Tibial nerve (tissue), 4 donors: ENCODE measurements around the gene LTBP3.

Experiments used
- EP300 ChIP-seq, 2 donors: sonication (generic); formaldehyde crosslinking; IDR thresholded peaks; one replicate each; pipeline ENCODE4 v1.6.1; 2017; ENCODE audit warnings: antibody characterized with exemption in 2 of 2, mild to moderate bottlenecking in 1 of 2
- POLR2A ChIP-seq, 2 donors: fragments of 450-650 bp; IDR thresholded peaks; one replicate each; pipeline ENCODE4 v1.6.1; 2017; ENCODE audit warnings: antibody characterized with exemption in 2 of 2, mild to moderate bottlenecking in 2 of 2, moderate library complexity in 2 of 2
- TF ChIP-seq, protein P1 (sequence below), 5 experiments: fragments of 200-600 bp in 3 of 5; fragments of 450-650 bp in 2 of 5; sonication (generic) in 3 of 5; IDR thresholded peaks; one replicate each; pipeline ENCODE4 v1.5.1; 2016 to 2019; ENCODE audit warnings: antibody characterized with exemption in 5 of 5, mild to moderate bottlenecking in 3 of 5, moderate library complexity in 2 of 5

DNA sequence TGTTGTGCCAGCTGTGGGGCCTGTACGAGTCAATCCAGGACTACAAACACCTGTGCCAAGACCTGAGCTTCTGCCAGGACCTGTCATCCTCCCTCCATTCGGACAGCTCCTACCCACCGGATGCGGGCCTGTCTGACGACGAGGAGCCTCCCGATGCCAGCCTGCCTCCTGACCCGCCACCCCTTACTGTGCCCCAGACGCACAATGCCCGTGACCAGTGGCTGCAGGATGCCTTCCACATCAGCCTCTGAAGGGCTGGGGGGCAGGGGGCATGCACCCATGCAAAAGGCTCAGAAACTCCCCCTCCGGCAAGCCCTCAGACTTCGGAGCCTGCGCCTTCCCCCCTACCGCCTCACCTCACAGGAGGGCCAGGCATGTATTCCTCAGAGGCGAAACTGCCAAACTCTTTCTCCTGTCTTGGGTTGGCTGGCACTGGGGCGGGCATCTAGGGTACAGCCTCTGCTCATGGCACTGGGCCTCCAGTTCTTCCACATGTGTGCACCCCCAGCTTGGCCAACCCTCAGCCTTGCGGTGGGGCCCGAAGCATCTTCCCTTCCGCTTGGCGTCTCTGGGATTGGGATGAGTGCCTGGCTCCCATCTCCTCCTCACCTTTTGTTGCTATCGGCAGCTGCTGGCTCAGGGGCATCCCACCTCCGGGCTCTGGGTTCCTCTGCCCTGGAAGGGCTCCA lies 15.4 kb upstream of the LTBP3 start:
- TF ChIP-seq, protein P1, sequence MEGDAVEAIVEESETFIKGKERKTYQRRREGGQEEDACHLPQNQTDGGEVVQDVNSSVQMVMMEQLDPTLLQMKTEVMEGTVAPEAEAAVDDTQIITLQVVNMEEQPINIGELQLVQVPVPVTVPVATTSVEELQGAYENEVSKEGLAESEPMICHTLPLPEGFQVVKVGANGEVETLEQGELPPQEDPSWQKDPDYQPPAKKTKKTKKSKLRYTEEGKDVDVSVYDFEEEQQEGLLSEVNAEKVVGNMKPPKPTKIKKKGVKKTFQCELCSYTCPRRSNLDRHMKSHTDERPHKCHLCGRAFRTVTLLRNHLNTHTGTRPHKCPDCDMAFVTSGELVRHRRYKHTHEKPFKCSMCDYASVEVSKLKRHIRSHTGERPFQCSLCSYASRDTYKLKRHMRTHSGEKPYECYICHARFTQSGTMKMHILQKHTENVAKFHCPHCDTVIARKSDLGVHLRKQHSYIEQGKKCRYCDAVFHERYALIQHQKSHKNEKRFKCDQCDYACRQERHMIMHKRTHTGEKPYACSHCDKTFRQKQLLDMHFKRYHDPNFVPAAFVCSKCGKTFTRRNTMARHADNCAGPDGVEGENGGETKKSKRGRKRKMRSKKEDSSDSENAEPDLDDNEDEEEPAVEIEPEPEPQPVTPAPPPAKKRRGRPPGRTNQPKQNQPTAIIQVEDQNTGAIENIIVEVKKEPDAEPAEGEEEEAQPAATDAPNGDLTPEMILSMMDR (IDR thresholded peaks at IDR 0.05) = no peak
- TF ChIP-seq EP300 (IDR thresholded peaks at IDR 0.05) = no peak
- TF ChIP-seq POLR2A (IDR thresholded peaks at IDR 0.05) = no peak
